Activated CD4-positive, alpha-beta T cell treated with anti-CD3 and anti-CD28 coated beads, Interleukin-2, amount 50 U/mL, for 24 hours (primary cell): ENCODE data around the gene STRADA.

ENCODE experiments used
- DNase-seq, 2 donors: peaks; one replicate each; pipeline ENCODE4 v3.0.0-alpha.2; 2020; ENCODE audit warnings: low read depth in 1 of 2, low spot score in 1 of 2

Gene STRADA

DNA sequence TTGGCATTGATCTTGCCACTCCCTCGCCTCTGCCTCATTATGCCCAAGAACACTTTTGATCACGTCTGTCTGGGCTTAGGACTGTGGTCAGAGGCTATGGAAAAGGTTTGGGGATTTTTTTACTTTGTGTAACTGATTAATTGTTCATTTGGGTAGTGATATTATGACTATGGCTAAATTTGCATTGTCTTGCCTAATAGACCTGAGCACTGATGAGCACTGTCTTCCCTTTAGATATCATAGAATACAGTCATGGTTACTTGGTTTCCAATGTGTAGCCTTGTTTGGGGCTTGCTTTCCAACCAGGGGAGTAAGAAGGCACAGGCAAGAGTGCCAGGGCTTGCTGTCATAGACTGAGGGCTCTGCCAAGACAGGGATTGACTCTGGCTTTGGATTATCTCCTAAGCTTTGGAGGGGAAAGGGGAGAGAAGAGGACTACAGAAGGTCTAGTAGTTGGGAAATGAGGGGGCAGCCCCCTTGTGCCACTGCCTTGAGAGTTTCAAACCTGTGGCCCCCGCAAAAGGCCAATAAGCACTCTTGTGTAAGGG, 55.4 kb downstream of the STRADA start:
- DNase-seq, result no peak

DNA sequence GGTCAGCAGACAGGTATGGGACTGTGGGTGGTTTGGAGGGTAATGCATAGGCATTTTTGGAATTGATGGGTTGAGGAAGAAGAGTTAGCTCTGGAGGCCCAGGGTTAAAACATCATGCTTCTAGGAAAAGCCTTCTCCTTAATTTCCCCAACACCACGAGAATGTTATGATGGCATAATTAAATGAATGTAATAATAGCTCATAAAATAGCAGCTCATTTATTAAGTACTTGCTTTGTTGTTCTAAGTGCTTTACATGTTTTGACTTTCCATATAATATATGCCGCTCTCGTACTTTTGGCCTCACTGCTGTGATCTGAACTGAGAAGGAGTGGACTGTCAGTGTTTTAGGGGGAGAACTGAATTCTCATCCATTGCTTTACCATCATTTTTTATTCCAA, 56.0 kb downstream of the STRADA start:
- DNase-seq, result no peak

DNA sequence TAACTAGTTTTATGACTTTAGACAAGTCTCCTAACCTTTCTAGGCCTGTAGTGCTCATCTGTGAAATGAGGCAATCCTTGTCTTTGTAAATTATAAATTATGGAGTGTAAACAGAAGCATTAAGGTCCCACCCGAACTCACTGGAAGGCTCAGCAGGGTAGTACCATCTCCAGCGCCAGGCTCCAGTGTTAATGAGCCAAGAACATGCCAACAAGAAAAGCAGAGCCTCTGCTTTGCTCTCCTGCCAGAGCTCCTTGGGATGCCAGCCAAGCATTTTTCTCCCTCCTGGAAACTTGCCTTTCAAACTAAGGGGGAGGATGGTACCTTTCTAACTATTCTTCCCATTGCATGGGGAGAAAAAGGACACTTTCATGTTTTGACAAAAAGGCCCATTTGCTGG, 56.6 kb downstream of the STRADA start:
- DNase-seq, result no peak

DNA sequence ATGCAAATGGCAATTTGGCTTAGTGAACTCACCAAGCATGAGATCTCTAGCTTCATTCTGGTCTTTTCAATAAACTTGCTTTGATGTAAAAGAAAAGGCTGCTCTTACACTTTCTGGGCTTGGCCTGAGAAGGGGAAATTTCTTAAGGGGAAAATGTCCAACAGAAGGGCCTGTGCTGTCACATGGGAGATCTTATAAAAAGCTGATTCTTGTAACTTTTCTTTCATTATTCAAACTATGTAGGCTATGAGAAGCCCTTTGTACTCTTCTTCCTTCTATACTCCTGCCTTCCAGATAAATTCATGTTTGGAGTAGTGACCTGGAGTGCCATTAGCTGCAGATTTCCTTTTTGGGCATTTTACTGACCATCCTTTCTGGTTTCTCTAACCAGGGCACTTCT, 58.6 kb downstream of the STRADA start:
- no peak for DNase-seq

DNA sequence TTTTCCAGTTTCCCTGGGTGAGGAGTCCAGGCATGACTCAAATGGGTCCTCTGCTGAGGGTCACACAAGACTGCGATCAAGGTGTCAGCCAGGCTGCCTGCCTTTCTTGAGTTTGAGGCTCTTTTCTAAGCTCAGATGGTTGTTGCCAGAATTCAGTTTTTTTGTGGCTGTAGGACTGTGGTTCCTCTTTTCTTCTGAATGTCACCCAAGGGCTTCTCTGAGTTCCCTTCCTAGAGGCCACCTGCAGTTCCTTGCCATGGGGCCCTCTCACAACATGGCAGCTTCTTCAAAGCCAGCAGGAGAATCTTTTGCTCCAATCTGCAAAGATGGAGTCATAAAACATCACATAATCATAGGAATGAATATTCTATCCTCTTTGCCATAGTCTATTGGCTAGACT, 59.2 kb downstream of the STRADA start:
- DNase-seq, result no peak

DNA sequence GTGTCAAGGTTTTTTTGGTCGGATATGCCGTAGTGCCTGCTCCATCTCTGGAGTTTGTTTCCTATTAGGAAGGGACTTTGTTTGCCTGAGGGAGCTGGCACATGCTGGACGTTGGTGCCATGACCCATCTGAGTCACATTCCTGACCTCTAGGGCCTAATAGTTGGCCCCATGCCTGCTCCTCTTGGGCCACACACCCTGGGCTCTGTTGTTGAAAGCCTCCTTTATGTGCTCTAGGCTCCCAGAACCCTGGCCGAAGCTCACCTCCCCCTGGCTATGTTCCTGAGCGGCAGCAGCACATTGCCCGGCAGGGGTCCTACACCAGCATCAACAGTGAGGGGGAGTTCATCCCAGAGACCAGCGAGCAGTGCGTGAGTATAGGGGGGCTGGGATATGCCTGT, 60.1 kb downstream of the STRADA start:
- DNase-seq, result no peak

DNA sequence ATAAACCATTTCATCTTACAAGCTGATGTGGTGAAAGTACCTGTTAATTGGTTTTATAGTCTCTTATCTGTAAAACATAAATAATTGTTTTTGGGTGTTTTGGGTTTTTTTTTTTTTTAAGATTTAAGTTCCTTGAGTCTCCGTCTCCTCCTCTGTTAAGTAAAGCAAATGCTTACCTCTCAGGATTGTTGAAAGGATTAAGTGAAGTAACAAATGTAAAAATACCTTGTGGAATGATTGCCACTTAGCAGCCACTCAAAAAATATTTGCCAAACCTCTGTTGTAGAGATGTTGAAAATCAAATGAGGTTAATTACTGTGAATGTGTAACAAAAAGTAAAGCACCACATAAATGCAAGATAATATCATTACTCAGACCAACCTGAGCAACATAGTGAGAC, 60.9 kb downstream of the STRADA start:
- DNase-seq, result no peak

DNA sequence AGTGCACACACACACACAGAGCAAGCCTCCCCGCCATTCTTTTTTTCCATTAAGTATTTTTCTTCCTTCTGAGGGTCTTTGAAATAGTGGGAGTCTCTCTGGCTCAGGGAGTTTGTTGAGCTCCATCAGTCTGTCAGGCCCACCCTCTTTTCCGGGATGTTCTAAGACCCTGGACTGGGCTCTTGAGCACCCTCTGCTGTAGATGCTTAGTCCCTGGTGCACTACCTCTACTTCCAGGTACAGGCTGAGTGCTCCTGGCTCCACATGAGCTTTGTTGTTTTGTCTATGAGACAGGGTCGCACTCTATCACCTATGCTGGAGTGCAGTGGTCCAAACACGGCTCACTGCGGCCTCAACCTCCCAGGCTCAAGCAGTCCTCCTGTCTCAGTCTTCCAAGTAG, 62.4 kb downstream of the STRADA start:
- DNase-seq, result no peak

DNA sequence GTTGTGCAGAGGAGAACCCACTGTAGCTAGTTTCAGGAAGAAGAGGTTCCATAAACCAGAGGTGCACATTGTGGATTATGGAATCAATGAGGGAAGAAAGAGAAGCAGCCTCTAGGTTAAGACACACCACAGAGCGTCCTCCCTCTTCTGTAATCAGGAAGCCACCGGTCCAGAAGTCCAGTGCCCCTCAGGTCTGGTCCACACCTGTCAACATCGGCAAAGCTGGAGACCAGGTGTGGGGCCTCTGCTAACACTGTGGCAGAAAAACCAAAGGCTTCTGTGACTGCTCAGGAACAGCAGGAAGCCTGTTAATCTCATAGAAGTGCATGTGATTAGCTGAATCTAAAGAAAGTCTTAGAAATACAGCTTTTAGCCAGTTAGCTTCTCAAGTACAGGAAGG, 65.0 kb downstream of the STRADA start:
- DNase-seq, result no peak

DNA sequence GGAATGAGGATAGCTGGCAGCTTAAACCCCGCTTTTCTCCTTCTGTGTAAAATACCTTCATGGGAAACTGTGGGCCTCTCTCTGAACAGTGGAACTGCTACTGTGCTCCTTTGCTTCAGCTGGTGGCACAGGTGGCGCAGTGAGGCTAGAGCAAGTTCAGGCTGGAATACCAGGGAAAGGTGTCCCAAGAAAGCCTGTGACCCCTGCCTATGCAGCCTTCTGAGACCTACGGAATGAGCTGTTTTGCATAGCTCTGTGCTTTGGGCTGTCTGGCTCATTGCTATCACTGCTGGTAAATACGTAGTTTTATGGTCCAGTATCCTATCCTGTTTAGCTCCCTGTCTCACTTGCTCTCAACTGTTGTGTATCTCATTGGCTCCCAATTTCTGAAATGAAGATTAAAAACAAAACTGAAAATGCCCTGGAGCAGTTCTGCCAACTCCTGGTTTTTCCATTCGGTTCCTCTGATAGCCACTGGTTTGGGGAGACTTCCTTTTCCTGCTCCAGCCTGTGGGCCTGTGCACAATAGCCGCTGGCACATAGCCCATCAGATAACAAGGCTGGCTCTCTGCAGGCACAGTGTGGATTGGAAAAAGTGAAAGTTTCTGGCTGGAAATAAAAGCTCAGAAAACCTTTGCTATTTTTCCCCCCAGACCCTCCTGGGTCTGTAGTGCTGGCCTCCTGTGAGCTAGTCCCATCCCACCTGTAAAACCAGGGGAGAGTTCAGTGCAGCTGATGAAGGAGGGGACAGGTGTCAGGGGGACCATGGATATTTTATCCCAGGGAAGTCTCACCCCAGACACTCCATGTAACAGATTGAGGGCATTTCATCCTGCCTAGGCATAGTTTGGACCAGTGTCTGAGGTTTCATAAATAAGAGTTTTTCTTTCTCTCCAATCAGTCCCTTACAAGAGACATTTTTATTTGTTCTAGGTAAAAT, 65.7 kb downstream of the STRADA start:
- no peak for DNase-seq

DNA sequence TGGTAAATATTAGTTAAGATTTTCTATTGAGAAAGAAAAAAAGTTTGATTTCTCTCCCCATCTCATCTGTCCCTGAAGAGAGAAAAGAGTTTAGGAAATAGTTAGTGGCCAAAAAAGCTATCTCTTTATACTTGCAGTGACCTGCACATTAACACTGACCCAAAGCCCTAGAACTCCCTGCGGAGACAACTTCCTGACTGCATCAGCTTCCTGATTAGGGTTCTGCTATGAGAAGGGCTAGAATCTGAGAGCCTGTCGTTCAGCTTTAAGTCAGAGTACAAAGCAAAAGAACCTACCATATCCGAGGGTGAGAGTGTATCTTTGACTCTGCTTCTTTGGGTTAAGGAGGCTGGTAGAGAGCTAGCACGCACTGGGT, 66.4 kb downstream of the STRADA start:
- no peak for DNase-seq

DNA sequence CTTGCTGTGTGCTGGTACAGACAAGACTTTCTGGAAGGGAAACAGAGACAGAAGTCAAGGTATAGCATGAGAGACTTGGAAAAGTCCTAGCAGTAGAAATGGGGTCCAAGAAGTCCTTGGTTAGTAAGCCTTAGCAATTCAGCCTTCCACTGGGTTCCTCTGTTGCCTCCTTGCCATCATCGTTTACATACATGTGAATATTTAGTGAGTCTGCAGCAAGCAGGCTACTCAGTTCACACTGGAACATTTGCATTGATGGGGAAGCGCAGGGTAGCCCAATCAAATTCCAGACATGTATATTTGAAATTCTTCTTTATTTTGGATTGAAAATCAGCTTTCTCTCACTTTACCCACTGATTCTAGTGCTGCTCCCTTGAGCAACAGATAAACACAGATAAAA, 68.7 kb downstream of the STRADA start:
- no peak for DNase-seq

DNA sequence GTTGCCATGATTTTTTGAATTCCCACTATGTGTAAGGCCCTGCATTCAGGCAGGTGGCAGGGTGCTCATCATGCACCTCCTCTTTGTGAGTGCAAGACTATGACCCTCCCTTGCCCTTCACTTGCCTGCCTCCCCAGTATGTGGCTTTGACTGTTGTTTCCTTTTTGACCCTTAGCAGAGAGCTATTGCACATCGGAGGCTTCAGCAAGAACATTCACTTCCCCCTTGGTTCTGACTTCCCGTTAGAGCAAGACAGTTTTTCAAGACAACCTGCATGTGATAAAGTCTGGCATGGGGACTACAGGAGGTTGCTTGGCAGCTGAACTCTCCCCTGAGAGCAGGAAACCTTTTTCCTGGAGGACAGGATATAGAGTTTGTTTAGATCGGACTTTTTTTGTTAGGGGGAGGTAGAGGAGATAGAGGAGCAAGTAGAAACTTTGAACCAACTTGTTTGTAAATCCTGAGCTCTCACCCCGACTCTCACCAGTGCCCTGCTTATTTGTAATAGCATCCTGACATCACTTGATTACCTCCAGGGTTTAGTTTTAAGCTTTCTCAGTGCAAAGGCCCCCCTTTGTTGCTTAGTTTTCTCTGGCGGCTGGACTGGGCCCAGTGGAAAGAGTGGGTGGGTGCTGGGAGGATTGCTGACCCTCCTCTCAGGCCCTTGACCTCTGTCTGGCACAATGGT, 75.9 kb downstream of the STRADA start:
- no peak for DNase-seq

DNA sequence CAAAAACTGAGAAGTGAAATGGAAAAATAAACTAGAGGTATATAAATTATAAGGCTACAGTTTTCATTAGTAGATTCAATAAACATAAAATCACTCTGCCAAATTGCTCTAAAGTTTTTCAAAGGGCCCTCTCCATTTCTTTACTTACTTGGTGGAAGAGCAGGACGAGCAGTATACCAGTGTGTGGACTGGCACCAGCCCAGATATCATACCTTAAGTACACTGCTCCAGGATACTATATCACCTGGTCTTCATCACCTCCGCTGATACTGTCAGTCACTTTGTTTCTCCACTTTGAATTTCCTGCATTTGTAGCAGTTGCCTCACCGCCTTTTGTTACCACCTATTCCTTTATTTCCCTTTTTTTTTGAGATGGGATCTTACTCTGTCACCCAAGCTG, 81.7 kb downstream of the STRADA start:
- DNase-seq, result no peak

DNA sequence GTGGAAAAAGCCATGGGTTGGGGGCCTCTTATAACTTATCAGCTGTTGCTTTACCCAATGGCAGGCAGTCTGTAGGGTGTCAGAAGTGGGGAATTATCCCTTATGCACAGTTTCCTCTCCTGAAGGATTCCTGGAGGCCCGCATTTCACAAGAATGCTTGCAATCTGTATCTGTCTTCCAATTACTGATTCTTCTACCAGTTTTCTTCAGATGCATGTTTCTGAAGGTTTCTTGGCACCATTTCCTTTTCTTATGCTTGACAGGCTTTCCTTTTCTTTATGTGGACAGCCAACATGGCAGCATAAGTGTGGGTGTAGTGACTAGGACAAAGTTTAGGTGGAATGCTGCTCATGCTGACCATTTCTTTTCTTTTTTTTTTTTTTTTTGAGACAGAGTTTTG, 83.2 kb downstream of the STRADA start:
- DNase-seq, result no peak

DNA sequence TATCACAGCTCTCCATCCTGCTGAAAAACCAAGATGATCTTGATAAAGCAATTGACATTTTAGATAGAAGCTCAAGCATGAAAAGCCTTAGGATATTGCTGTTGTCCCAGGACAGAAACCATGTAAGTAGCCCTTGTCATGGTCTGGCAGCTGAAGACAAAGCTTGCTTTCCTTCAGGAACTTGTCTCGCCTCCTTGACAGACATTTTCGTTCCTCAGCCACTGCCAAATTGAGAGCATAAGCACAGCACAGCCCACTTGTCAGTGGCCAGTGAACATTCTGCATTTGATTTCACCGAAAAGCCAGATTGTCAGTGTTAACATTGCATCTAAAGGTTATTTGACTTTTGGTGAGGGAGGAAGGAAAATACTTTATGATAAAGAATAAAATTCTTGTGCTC, 83.8 kb downstream of the STRADA start:
- DNase-seq, result no peak

DNA sequence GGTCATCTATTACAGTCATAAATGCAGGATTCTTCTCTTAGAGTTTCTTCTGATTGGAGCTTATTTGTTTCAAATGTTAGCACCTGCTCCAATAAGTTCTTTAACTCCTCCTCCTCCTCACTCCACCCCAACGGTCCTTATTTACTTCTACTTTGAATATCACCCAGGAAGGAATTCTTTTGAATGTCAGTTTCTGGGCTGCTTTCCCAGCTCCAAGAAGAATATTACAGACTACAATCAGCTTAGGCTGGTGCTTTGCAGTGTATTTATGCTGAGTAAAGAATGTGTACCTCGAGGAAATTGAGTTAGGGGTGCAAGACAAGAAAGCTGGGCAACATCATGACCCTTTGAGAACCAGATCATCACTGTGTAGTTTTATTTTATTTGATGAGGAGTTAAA, 88.5 kb downstream of the STRADA start:
- no peak for DNase-seq
